Measurements from ENCODE around the gene COL11A1. TPM values are rescaled to one million over a fixed set of nuclear protein-coding genes. Genes with fewer than 3 reads are reported as not detected.
A peak's percentile ranks its signal among the peaks of the same experiment; 100 is the strongest.
"Not testable (repeated sequence)": the region's sequence is repeated elsewhere in the genome, so short reads cannot be mapped to it uniquely, and the experiment has no call there.

Gene COL11A1
- total RNA-seq, 1 experiment from 2014 or later = 0.26 TPM

GRCh38 chr1:102872526-102872925 is 235.8 kb downstream of the COL11A1 start:
- DNase-seq (ENCODE audit: low read depth, low spot score) = no peak
- in situ Hi-C loops (cut with HindIII; ENCODE audit: low pct_unique_long_range_greater_than_20kb, low sequenced_read_pairs) = no loop called here

- DNase-seq (ENCODE audit: low read depth, low spot score) = no peak
- in situ Hi-C loops (cut with HindIII; ENCODE audit: low pct_unique_long_range_greater_than_20kb, low sequenced_read_pairs) = no loop called here
Measured at GRCh38 chr1:102872097-102872496, 236.2 kb downstream of the COL11A1 start.

GRCh38 chr1:102863704-102864103 is 244.6 kb downstream of the COL11A1 start:
- in situ Hi-C loops (cut with HindIII; ENCODE audit: low pct_unique_long_range_greater_than_20kb, low sequenced_read_pairs) = no loop called here
- DNase-seq (ENCODE audit: low read depth, low spot score) = no peak

- in situ Hi-C loops (cut with HindIII; ENCODE audit: low pct_unique_long_range_greater_than_20kb, low sequenced_read_pairs) = no loop called here
- no peak for DNase-seq (ENCODE audit: low read depth, low spot score)
Measured at GRCh38 chr1:102861247-102861646, 247.1 kb downstream of the COL11A1 start.

GRCh38 chr1:102858695-102859094 is 249.6 kb downstream of the COL11A1 start:
- DNase-seq (ENCODE audit: low read depth, low spot score) = no peak
- in situ Hi-C loops (cut with HindIII; ENCODE audit: low pct_unique_long_range_greater_than_20kb, low sequenced_read_pairs) = no loop called here

GRCh38 chr1:102857251-102857650 is 251.1 kb downstream of the COL11A1 start:
- DNase-seq (ENCODE audit: low read depth, low spot score) = no peak
- in situ Hi-C loops (cut with HindIII; ENCODE audit: low pct_unique_long_range_greater_than_20kb, low sequenced_read_pairs) = no loop called here

GRCh38 chr1:102853701-102854187 is 254.6 kb downstream of the COL11A1 start:
- in situ Hi-C loops (cut with HindIII; ENCODE audit: low pct_unique_long_range_greater_than_20kb, low sequenced_read_pairs) = no loop called here
- no peak for DNase-seq (ENCODE audit: low read depth, low spot score)

GRCh38 chr1:102853136-102853535 is 255.2 kb downstream of the COL11A1 start:
- no peak for DNase-seq (ENCODE audit: low read depth, low spot score)
- in situ Hi-C loops (cut with HindIII; ENCODE audit: low pct_unique_long_range_greater_than_20kb, low sequenced_read_pairs) = no loop called here

GRCh38 chr1:102852613-102853012 is 255.7 kb downstream of the COL11A1 start:
- peak; percentile 9 for DNase-seq (ENCODE audit: low read depth, low spot score)
- in situ Hi-C loops (cut with HindIII; ENCODE audit: low pct_unique_long_range_greater_than_20kb, low sequenced_read_pairs) = no loop called here

GRCh38 chr1:102851616-102852015 is 256.7 kb downstream of the COL11A1 start:
- no peak for DNase-seq (ENCODE audit: low read depth, low spot score)
- in situ Hi-C loops (cut with HindIII; ENCODE audit: low pct_unique_long_range_greater_than_20kb, low sequenced_read_pairs) = no loop called here

- in situ Hi-C loops (cut with HindIII; ENCODE audit: low pct_unique_long_range_greater_than_20kb, low sequenced_read_pairs) = no loop called here
- DNase-seq (ENCODE audit: low read depth, low spot score) = no peak
Measured at GRCh38 chr1:102842606-102843005, 265.7 kb downstream of the COL11A1 start.

- in situ Hi-C loops (cut with HindIII; ENCODE audit: low pct_unique_long_range_greater_than_20kb, low sequenced_read_pairs) = no loop called here
- no peak for DNase-seq (ENCODE audit: low read depth, low spot score)
Measured at GRCh38 chr1:102840741-102841140, 267.6 kb downstream of the COL11A1 start.

GRCh38 chr1:102838016-102838415 is 270.3 kb downstream of the COL11A1 start:
- no peak for DNase-seq (ENCODE audit: low read depth, low spot score)
- in situ Hi-C loops (cut with HindIII; ENCODE audit: low pct_unique_long_range_greater_than_20kb, low sequenced_read_pairs) = no loop called here

GRCh38 chr1:102837551-102837950 is 270.8 kb downstream of the COL11A1 start:
- in situ Hi-C loops (cut with HindIII; ENCODE audit: low pct_unique_long_range_greater_than_20kb, low sequenced_read_pairs) = no loop called here
- no peak for DNase-seq (ENCODE audit: low read depth, low spot score)

GRCh38 chr1:102836991-102837390 is 271.3 kb downstream of the COL11A1 start:
- no peak for DNase-seq (ENCODE audit: low read depth, low spot score)

GRCh38 chr1:102834688-102835320 is 273.5 kb downstream of the COL11A1 start:
- DNase-seq (ENCODE audit: low read depth, low spot score) = no peak
- in situ Hi-C loops (cut with HindIII; ENCODE audit: low pct_unique_long_range_greater_than_20kb, low sequenced_read_pairs) = no loop called here

More at GRCh38 chr1:102836991-102837390, 271.3 kb downstream of the COL11A1 start:
- in situ Hi-C loops (cut with HindIII; ENCODE audit: low pct_unique_long_range_greater_than_20kb, low sequenced_read_pairs) = no loop called here

- peak; percentile 1 for DNase-seq (ENCODE audit: low read depth, low spot score)
- in situ Hi-C loops (cut with HindIII; ENCODE audit: low pct_unique_long_range_greater_than_20kb, low sequenced_read_pairs) = no loop called here
Measured at GRCh38 chr1:102833151-102833550, 275.2 kb downstream of the COL11A1 start.

GRCh38 chr1:102826706-102827105 is 281.6 kb downstream of the COL11A1 start:
- in situ Hi-C loops (cut with HindIII; ENCODE audit: low pct_unique_long_range_greater_than_20kb, low sequenced_read_pairs); DNase-seq (ENCODE audit: low read depth, low spot score): not testable (repeated sequence)

All from SK-MEL-5 (cell line).